NB4 (cell line): Measurements from ENCODE around the gene BAHD1.

Experiments
- MAX ChIP-seq: IDR thresholded peaks from 2 replicates; pipeline ENCODE4 v1.6.1; 2011; ENCODE audit warnings: low read depth, low read length
- POLR2A ChIP-seq: IDR thresholded peaks from 2 replicates; pipeline ENCODE4 v1.6.1; 2011; ENCODE audit warnings: mild to moderate bottlenecking; ENCODE audit not compliant: insufficient read length; ENCODE audit errors: extremely low read depth
- TF ChIP-seq, protein P1 (sequence below): IDR thresholded peaks from one replicate; pipeline ENCODE4 v1.5.1; 2012; ENCODE audit warnings: low read depth, low read length

DNA sequence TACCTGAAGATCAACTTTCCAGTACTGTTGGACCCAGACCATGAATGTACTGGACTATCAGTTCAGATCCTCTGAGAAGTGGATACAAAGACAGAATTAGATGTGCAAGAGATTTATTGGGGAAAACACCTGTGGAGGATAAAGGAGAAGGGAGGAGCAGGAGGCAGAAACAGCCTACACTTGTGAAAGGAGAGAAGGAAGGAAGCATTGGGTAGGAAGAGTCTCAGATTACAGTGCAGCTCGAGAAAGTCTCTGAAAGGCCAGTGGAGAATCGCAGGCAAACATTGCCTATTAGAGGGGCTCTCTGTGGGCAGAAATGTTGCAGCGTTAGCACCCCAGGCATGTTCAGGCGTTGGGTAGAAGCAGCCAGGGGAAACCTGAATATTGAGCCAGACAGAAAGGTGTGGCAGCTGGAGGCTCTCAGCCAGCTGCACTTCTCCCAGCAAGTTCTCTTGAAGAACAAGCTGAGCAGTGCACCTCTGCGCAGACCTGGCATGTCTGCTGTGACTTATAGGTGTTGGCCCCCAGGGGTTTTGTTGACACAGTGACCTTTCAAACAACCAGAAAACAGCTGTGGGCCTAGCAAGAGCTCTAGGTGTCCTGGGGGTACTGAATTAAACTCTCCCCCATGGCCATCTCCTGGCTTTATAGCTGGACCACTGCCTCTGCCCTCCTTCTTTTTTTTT is 37.0 kb downstream of the BAHD1 start:
- TF ChIP-seq, protein P1, sequence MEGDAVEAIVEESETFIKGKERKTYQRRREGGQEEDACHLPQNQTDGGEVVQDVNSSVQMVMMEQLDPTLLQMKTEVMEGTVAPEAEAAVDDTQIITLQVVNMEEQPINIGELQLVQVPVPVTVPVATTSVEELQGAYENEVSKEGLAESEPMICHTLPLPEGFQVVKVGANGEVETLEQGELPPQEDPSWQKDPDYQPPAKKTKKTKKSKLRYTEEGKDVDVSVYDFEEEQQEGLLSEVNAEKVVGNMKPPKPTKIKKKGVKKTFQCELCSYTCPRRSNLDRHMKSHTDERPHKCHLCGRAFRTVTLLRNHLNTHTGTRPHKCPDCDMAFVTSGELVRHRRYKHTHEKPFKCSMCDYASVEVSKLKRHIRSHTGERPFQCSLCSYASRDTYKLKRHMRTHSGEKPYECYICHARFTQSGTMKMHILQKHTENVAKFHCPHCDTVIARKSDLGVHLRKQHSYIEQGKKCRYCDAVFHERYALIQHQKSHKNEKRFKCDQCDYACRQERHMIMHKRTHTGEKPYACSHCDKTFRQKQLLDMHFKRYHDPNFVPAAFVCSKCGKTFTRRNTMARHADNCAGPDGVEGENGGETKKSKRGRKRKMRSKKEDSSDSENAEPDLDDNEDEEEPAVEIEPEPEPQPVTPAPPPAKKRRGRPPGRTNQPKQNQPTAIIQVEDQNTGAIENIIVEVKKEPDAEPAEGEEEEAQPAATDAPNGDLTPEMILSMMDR: no peak
- TF ChIP-seq POLR2A (no peak), MAX (no peak)
